Measurements from ENCODE around the gene TNIP1. TPM values are rescaled to one million over a fixed set of nuclear protein-coding genes. Genes with fewer than 3 reads are reported as not detected.

TNIP1 gene
- total RNA-seq, 5 donors from 2014 or later (not counting 1 experiment from before 2014, with no cell fraction given): 118 to 211 (median 170) TPM

GRCh38 chr5:151051066-151051930 lies 29.5 kb downstream of the TNIP1 start:
- Histone ChIP-seq H3K27ac (ENCODE audit: low read length) (no peak overlapping the region), H3K27me3 (replicated peaks in 1 of 2; ENCODE audit: control insufficient read depth in 2 of 2, extremely low read depth in 1 of 2, insufficient read depth in 2 of 2, low read length in 1 of 2) (no peaks in the 10 kb centered on the region), H3K36me3 (ENCODE audit: control insufficient read depth in 2 of 2, extremely low read depth in 1 of 2, insufficient read depth in 1 of 2, low read length in 1 of 2) (peaks cover 40 to 90% of the 10 kb centered on the region in 2 donors), H3K4me3 (ENCODE audit: control insufficient read depth in 1 of 2, extremely low read depth in 1 of 2, low read length in 1 of 2) (no peak overlapping the region), H3K9me3 (no peaks in the 10 kb centered on the region), H3K4me1 (ENCODE audit: control insufficient read depth in 1 of 2, extremely low read depth in 1 of 2, insufficient read depth in 2 of 2, low read length in 2 of 2) (no peaks in the 10 kb centered on the region)
- no peaks in the 10 kb centered on the region for H3K27me3 Mint-ChIP-seq
- ChIA-PET POLR2A (interaction anchor here in 1 of 2 donors (0.6 to 0.7 kb wide), 2 partner anchors 12 to 35 kb away, joined by 3 to 4 read pairs; no protein-coding TSS in a partner anchor), CTCF (interaction anchor here (0.5 to 6.5 kb wide), 27 partner anchors 10 to 651 kb away, joined by 3 to 110 read pairs (median 4); no protein-coding TSS in a partner anchor)
- H3K36me3 Mint-ChIP-seq: peaks cover 68% of the 10 kb centered on the region
- DNase-seq: peak; percentile 37 to 84 (median 63)
- H3K4me1 Mint-ChIP-seq: peaks cover 10 to 13% (median 13%) of the 10 kb centered on the region in 3 donors
- peak overlapping the region in 1 of 2 donors; percentile 46 for H3K27ac Mint-ChIP-seq
- 100% methylated on average over 3 of the region's 6 CpGs for WGBS (ENCODE audit: insufficient coverage)
- ATAC-seq (replicated peaks in 1 of 4): peak; percentile 62 to 80 (median 76)
- no peaks in the 10 kb centered on the region for H3K9me3 Mint-ChIP-seq
- no peak overlapping the region for H3K4me3 Mint-ChIP-seq

GRCh38 chr5:151048526-151048925 lies 32.3 kb downstream of the TNIP1 start:
- Mint-ChIP-seq H3K36me3 (peaks cover 66% of the 10 kb centered on the region), H3K27ac (no peak overlapping the region), H3K4me3 (no peak overlapping the region), H3K9me3 (no peaks in the 10 kb centered on the region), H3K27me3 (no peaks in the 10 kb centered on the region), H3K4me1 (peaks cover 10 to 13% (median 11%) of the 10 kb centered on the region in 3 donors)
- Histone ChIP-seq H3K27ac (ENCODE audit: low read length) (no peak overlapping the region), H3K27me3 (replicated peaks in 1 of 2; ENCODE audit: control insufficient read depth in 2 of 2, extremely low read depth in 1 of 2, insufficient read depth in 2 of 2, low read length in 1 of 2) (no peaks in the 10 kb centered on the region), H3K36me3 (ENCODE audit: control insufficient read depth in 2 of 2, extremely low read depth in 1 of 2, insufficient read depth in 1 of 2, low read length in 1 of 2) (peaks cover 37 to 88% of the 10 kb centered on the region in 2 donors), H3K4me1 (ENCODE audit: control insufficient read depth in 1 of 2, extremely low read depth in 1 of 2, insufficient read depth in 2 of 2, low read length in 2 of 2) (no peaks in the 10 kb centered on the region), H3K9me3 (no peaks in the 10 kb centered on the region), H3K4me3 (ENCODE audit: control insufficient read depth in 1 of 2, extremely low read depth in 1 of 2, low read length in 1 of 2) (no peak overlapping the region)
- CTCF ChIA-PET: interaction anchor here (0.6 to 6.5 kb wide), 7 partner anchors 23 to 129 kb away, joined by 3 to 110 read pairs (median 3); no protein-coding TSS in a partner anchor
- ATAC-seq (replicated peaks in 1 of 4) (no peak), DNase-seq (no peak)
- 0% methylated on average over 1 of the region's 7 CpGs for WGBS (ENCODE audit: insufficient coverage)
- POLR2A ChIA-PET: no interaction called here

- DNase-seq (peak in 21 of 35 experiments; percentile 3 to 52 (median 24)), ATAC-seq (replicated peaks in 1 of 4) (peak; percentile 71 to 77 (median 74))
- H3K27ac ChIP-seq (ENCODE audit: low read length): no peak overlapping the region
- Mint-ChIP-seq H3K4me3 (no peak overlapping the region), H3K4me1 (peaks cover 8 to 13% (median 10%) of the 10 kb centered on the region in 3 donors), H3K27me3 (no peaks in the 10 kb centered on the region), H3K9me3 (no peaks in the 10 kb centered on the region), H3K27ac (no peak overlapping the region), H3K36me3 (peaks cover 65% of the 10 kb centered on the region)
- POLR2A ChIA-PET: no interaction called here
- no peak overlapping the region for H3K4me3 ChIP-seq (ENCODE audit: control insufficient read depth in 1 of 2, extremely low read depth in 1 of 2, low read length in 1 of 2)
- WGBS (ENCODE audit: insufficient coverage): 82% methylated on average over 6 of the region's 13 CpGs
- CTCF ChIA-PET: interaction anchor here (0.6 to 6.5 kb wide), 6 partner anchors 23 to 129 kb away, joined by 3 to 110 read pairs (median 3); no protein-coding TSS in a partner anchor
- H3K27me3 ChIP-seq (replicated peaks in 1 of 2; ENCODE audit: control insufficient read depth in 2 of 2, extremely low read depth in 1 of 2, insufficient read depth in 2 of 2, low read length in 1 of 2): no peaks in the 10 kb centered on the region
- no peaks in the 10 kb centered on the region for H3K9me3 ChIP-seq
- peaks cover 35 to 91% of the 10 kb centered on the region in 2 donors for H3K36me3 ChIP-seq (ENCODE audit: control insufficient read depth in 2 of 2, extremely low read depth in 1 of 2, insufficient read depth in 1 of 2, low read length in 1 of 2)
- no peaks in the 10 kb centered on the region for H3K4me1 ChIP-seq (ENCODE audit: control insufficient read depth in 1 of 2, extremely low read depth in 1 of 2, insufficient read depth in 2 of 2, low read length in 2 of 2)
Measured at GRCh38 chr5:151047814-151048425, 32.9 kb downstream of the TNIP1 start.

- CTCF ChIA-PET: interaction anchor here (0.6 to 1.8 kb wide), 4 partner anchors 53 to 130 kb away, joined by 3 to 6 read pairs (median 4); no protein-coding TSS in a partner anchor
- Mint-ChIP-seq H3K27ac (no peak overlapping the region), H3K4me1 (no peaks in the 10 kb centered on the region), H3K9me3 (no peaks in the 10 kb centered on the region), H3K4me3 (no peak overlapping the region), H3K27me3 (no peaks in the 10 kb centered on the region), H3K36me3 (peaks cover 62% of the 10 kb centered on the region)
- no peaks in the 10 kb centered on the region for H3K27me3 ChIP-seq (replicated peaks in 1 of 2; ENCODE audit: control insufficient read depth in 2 of 2, extremely low read depth in 1 of 2, insufficient read depth in 2 of 2, low read length in 1 of 2)
- WGBS (ENCODE audit: insufficient coverage): 100% methylated on average over 1 of the region's 12 CpGs
- peaks cover 38 to 96% of the 10 kb centered on the region in 2 donors for H3K36me3 ChIP-seq (ENCODE audit: control insufficient read depth in 2 of 2, extremely low read depth in 1 of 2, insufficient read depth in 1 of 2, low read length in 1 of 2)
- H3K9me3 ChIP-seq: no peaks in the 10 kb centered on the region
- ATAC-seq (replicated peaks in 1 of 4) (no peak), DNase-seq (no peak)
- H3K27ac ChIP-seq (ENCODE audit: low read length): no peak overlapping the region
- no peaks in the 10 kb centered on the region for H3K4me1 ChIP-seq (ENCODE audit: control insufficient read depth in 1 of 2, extremely low read depth in 1 of 2, insufficient read depth in 2 of 2, low read length in 2 of 2)
- POLR2A ChIA-PET: interaction anchor here in 1 of 2 donors (0.6 kb wide), 1 partner anchor 135 kb away, joined by 3 read pairs; no protein-coding TSS in a partner anchor
- H3K4me3 ChIP-seq (ENCODE audit: control insufficient read depth in 1 of 2, extremely low read depth in 1 of 2, low read length in 1 of 2): no peak overlapping the region
Measured at GRCh38 chr5:151042453-151043093, 38.3 kb downstream of the TNIP1 start.

GRCh38 chr5:151041577-151042268 lies 39.1 kb downstream of the TNIP1 start:
- Histone ChIP-seq H3K9me3 (no peaks in the 10 kb centered on the region), H3K27ac (ENCODE audit: low read length) (no peak overlapping the region), H3K27me3 (replicated peaks in 1 of 2; ENCODE audit: control insufficient read depth in 2 of 2, extremely low read depth in 1 of 2, insufficient read depth in 2 of 2, low read length in 1 of 2) (no peaks in the 10 kb centered on the region), H3K36me3 (ENCODE audit: control insufficient read depth in 2 of 2, extremely low read depth in 1 of 2, insufficient read depth in 1 of 2, low read length in 1 of 2) (peaks cover 34 to 98% of the 10 kb centered on the region in 2 donors), H3K4me1 (ENCODE audit: control insufficient read depth in 1 of 2, extremely low read depth in 1 of 2, insufficient read depth in 2 of 2, low read length in 2 of 2) (no peaks in the 10 kb centered on the region), H3K4me3 (ENCODE audit: control insufficient read depth in 1 of 2, extremely low read depth in 1 of 2, low read length in 1 of 2) (no peak overlapping the region)
- H3K9me3 Mint-ChIP-seq: no peaks in the 10 kb centered on the region
- POLR2A ChIA-PET: interaction anchor here in 1 of 2 donors (0.7 kb wide), 1 partner anchor 19 kb away, joined by 7 read pairs; no protein-coding TSS in a partner anchor
- ATAC-seq (replicated peaks in 1 of 4) (no peak), DNase-seq (no peak)
- WGBS (ENCODE audit: insufficient coverage): 90% methylated on average over 3 of the region's 11 CpGs
- H3K36me3 Mint-ChIP-seq: peaks cover 63% of the 10 kb centered on the region
- CTCF ChIA-PET: interaction anchor here (0.7 to 1.8 kb wide), 5 partner anchors 10 to 389 kb away, joined by 3 to 5 read pairs (median 5); no protein-coding TSS in a partner anchor
- H3K4me1 Mint-ChIP-seq: no peaks in the 10 kb centered on the region
- no peaks in the 10 kb centered on the region for H3K27me3 Mint-ChIP-seq
- no peak overlapping the region for H3K27ac Mint-ChIP-seq
- no peak overlapping the region for H3K4me3 Mint-ChIP-seq
